NCI-H446 (cell line): ENCODE data around the gene PRG2.
"Not testable (repeated sequence)": the region's sequence is repeated elsewhere in the genome, so short reads cannot be mapped to it uniquely, and the experiment has no call there.

Source experiments
- DNase-seq, 2 experiments: peaks; one replicate each; lab custom pipeline; 2025; lab: John Stamatoyannopoulos, UW

Gene PRG2

DNA sequence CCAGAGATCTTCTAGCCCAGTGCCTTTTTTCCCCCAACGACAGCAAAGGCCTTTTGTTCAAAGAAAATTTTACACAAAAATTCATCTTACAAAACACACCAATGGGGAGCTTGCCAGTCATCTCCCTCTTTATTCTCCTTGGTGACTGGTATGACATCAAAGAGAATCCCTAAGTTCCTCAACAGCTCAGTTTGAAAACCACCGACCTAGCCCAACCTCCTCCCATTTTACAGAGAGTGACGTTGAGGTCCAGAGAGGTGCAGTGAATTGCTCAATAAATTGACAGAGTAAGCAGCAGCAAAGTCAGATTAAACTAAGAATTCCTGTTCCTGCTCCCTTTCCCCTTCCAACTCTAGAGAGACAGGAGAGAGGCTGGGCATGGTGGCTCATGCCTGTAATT lies 28.7 kb upstream of the PRG2 start:
- no peak for DNase-seq

DNA sequence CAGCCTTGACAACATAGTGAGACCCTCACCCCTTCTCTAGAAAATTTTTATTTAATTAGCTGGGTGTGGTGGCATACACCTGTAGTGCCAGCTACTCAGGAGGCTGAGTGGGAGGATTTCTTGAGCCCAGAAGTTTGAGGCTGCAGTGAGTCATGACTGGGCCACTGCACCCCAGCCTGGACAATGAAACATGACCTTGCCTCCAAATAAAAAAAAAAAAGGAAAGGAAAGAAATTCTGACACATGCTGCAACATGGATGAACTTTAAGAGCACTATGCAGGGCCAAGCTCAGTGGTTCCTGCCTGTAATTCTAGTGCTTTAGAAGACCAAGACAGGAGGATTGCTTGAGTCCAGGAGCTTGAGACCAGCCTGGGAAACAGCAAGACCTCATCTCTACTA lies 27.7 kb upstream of the PRG2 start:
- DNase-seq, result no peak

DNA sequence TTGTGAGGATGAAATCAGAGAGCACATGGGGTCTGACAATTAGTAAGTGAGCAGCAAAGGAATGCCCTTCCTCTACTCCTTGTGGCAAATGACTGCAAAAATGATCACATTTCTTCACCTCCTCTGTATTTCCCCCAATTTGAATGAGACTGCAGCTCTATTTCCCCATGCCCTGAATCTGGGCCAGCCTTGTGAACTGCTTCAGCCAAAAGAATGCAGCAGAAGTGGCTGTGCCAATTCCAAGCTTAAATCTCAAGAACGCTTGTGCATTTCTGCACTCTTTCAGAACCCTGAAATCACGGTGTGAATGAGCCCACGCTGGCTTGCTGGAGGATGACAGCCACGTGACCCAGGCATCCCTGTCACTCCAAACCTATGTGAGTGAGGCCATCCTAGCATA lies 26.6 kb upstream of the PRG2 start:
- no peak for DNase-seq

DNA sequence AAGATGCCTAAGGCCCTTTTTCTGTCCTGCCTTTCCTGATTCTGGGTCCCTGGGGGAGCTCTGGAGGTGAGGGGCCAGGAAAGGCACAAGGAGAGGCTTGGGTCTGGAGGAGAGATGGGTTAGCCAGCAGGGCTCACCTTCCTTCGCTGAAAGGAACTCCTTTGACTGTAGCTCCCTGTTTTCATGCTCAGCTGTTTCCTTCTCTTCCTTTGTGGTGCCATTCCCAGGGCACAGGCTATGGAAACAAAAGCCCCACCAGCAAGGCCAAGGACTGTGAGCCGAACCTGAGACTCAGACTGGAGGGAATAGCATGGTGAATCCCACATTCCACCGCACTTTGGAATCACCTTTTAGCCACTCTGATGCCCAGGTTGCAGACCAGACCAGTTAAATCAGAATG lies 26.0 kb upstream of the PRG2 start:
- DNase-seq, result no peak

DNA sequence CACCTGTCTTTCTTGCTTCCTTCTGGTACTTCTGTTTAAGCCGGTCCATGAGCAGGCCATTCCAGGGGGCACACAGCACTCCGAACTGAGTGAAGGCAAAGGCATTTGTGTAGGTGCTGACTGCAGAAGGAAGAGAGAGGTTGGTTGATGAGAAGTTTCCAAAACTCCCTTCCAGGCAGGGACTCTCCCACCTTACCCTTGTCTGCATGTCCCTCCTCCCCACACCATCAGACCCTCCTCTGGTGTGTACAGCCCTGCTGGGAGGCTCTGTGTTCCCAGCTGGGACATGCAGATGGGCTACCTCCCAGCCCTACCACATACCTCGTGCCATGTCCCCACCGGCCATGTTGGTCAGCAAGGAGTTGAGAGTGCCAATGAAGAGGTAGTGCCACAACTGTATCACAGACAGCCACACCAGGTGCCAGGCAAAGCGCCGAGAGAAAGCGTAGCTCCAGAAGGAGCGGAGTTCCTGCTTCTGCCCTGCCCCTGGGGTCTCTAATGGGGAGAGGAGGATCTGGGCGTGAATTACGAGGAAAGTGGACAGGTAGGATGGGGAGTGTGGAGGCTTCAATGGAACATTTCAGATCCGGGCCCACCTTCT lies 24.3 kb upstream of the PRG2 start:
- DNase-seq, result no peak

DNA sequence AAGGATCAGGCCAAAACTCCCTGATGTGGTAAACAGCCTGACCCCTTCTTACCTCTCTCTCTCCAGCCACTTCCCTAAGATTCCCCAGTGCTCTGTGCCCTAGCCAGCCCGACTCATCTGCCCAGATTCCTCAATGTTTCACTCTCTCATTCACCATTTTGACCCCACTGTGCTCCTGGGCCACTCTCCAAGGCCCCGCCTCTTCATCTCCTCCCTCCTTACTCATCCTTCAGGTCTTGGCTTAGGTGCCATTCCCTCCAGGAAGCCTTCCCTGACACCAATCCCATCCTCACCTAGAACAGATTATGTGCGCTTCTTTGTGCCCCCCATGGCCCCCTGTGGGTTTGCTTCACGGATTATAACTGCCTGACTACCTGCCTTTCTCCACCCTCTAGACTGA lies 23.2 kb upstream of the PRG2 start:
- DNase-seq, result no peak

DNA sequence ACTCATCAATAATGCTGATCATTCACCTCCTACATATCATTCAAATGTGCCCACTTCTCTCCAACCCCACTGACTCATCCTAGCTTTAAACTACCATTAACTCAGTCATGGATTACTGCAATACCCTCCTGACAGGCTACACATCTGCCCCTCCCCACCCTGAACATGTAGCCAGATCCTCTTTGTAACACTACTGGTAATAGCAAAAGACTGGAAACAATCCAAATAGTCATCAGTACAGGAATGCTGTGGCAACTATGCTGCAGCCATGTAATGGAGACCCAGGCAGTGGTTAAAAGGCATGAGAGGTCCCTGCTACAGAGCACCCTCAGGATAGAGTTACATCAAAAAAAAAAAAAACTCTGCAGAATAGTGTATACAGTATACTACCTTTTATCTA lies 19.8 kb upstream of the PRG2 start:
- no peak for DNase-seq

DNA sequence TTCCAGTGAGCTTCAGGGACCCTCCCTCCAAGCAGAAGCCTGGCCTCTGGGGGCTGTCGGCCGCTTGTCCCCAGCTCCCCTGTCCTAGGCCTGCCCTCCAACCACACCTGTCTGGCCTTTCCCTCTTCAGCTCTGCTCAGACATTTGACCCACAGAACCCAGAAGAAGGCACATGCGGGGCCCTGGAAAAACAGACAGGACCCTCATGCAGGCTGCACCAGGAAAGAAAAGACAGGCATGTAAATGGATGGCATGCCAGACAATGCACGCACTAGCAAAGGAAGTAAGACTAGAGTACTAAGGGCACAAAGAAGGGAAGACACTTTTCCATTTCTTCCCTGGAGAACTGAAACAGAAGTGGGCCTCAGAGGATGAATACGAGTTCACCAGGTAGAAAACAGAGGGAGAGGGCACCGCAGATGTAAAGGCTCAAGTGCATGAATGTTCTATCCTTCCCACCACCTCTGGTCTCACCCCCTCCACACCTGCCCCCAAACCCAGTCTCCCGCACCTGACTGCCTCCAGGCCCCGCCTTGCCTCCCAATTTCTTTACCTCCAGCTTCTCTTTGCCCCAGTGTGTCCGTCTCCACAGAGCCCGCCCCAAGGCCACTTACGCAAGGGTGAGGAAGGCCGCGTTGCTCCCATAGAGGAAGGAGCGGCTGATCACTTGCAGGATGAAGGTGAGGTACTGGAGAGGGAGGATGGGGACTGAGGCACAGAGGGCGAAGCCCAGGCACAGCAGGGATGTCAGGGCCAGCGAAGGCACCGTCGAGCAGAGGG lies 19.1 kb upstream of the PRG2 start:
- no peak for DNase-seq

DNA sequence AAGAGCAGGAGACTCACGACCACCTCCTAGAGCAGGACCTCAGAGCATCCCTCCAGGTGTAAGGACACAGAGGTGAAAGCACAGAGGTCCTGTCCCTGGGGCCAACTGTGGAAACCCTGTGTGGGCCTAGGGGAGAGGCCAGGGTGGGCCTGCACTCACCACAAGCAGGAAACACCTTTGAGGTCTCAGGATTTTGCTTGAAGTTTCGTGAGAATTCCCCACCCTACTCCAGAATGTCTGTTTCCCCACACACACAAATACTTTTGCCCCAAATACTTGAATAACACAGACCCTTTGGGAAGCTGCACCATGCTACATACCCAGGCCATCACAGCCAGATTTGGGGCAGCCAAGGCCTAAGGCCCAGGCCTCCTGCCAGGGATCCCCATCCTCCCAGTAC lies 18.3 kb upstream of the PRG2 start:
- no peak for DNase-seq

DNA sequence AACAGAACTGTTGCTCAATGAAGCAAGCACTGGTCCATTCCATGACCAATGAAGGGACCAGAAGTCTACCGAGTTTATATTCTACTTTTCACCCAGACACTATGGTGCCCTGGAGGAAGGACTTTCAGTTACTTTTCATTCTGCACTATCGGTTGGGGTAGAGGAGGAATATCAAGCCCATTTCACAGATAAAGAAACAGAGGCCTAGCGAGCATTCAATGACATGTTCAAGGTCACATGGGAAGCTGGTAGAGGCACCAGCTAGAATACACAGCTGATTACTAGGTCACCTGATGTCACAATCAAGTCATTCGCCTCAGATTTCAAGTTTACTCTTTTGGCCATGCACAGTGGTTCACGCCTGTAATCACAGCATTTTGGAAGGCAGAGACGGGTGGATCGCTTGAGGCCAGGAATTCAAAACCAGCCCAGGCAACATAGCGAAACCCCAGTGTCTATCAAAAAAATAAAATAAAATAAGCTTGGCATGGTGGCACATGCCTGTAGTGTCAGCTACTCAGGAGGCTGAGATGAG lies 17.6 kb upstream of the PRG2 start:
- DNase-seq, result no peak

DNA sequence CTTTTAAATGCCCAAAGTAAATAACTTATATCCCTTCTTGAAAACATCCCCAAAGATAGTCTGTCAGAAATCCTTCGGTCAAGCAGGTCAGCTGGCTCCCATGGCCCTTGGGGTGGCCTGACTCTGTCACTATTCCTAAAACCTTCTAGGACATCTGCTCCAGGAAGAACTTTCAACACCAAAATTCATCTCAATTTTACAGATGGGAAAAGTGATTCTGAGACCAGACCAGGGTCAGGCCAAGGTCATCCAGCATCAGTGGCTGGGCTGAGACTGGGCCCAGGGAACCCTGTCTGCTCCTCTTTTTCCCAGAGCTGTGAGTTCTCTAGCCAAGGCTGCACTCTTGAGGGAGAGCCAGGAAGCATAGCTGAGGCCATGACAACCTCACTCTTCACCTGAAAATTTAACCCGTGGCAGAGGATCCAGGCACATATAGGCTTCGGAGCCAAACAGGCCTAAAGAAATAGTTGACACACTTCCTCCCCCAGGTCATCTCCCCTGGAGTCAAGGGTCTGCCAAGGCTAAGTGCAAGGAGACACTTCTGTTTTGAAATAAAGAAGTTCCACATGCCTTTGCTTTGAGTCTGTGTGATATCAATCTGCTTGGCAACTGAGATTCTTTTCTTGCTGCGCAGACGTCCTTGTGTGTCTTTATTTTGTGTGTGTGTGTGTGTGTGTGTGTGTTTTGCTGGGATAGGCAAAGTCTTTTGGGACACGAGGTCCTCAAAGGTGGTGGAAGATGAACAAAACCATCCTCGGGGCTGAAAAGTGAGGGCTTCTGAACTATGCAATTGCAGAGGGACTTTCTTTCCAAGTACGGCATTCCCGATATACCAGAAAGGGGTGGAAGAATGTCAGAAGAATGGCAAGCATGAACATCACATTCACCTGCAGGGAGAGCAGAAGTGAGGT lies 16.8 kb upstream of the PRG2 start:
- no peak for DNase-seq

DNA sequence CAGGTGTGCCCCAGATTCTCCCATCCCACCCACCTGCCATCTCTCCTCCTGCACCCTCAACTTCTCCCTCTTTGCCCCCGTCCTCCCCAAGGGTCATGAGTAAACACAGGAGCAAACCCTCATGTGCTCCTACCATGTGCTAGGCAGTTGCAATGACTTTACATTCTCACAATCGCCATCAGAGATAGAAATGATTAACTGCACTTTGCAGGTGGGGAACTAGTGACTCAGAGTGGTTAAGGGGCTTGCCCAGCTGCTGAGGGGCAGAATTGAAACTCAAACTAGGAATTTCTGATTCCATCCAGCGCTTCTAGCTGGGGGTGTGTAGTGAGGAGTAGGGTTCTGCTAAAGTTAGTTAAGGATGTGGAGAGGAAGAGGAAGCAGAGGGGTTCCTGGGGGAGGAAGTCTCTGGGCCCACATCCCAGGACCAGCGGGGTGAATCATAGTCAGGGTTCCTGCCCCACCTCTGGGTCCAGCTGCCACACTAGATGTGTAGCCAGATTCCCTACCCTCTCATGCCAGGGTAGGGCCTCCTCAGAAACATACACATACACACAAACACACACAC lies 16.0 kb upstream of the PRG2 start:
- DNase-seq, result no peak

DNA sequence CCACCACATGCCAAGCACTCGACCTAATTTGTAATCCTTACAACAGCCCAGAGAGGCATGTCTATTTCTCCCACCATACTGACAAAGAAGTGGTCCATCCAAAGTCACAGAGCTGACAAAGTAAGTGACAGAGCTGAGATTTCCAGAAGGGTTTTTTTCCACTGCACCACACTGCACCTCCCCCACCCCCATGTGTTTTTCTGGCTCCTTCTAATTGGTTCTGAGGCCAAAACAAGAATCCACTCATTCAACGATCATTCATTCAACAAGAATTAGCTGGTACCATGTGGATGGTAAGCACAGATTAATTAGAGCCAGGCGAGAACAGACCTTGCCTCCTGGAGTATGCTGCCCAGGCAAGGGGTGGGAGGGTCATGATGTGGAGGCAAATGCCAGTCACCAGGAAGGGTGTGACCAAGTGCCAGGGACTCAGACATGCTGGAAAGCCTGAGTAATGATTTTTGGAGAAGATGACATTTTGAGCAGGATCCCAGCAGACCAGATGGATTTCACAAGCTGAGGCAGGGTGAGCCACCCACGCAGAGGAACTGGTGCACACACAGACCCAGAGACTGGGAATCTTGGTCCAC lies 14.9 kb upstream of the PRG2 start:
- DNase-seq, result peak in 1 of 2 experiments; percentile 12

DNA sequence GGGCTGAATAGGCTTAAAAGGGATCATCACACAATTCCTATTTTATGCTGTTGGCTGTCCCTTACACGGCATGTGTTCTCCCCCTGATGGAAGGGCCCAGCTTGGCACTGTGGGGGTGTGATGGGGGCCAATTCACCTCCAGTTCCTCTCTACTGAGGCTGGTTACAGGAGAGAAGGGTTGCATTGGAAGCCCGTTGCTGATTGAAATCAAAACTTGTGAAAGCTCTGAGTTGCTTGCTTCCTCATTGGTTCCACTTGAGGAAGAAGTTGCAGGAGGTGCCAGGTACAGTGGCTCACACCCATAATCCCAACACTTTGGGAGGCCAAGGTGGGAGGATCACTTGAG lies 13.3 kb upstream of the PRG2 start:
- DNase-seq, result no peak

DNA sequence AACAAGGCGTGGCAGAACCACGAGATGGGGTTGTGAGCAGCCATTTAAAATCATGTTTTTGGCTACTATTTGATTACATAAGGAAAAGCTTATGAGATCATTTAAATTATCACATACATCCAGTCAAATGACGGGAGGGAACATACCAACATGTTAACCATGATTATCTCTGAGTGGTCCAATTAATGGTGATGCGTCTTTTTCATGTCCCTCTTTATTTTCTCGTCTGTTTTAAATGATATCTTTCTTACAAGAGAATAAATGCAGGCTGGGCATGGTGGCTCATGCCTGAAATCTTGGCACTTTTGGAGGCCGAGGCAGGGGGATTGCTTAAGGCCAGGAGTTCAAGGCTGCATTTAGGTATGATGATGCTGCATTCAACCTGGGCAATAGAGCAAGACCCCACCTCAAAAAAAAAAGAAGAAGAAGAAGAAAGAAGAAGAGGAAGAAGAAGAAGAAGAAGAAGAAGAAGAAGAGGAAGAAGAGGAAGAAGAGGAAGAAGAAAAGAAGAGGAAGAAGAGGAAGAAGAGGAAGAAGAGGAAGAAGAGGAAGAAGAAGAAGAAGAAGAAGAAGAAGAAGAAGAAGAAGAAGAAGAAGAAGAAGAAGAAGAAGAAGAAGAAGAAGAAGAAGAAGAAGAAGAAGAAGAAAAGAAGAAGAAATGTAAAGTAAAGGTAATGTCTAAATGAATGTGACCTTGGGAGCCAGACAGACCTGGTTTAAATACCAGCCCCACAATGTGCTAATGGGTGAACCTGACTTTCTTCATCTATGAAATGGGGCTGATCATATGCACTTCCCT lies 12.8 kb upstream of the PRG2 start:
- not testable (repeated sequence) for DNase-seq

DNA sequence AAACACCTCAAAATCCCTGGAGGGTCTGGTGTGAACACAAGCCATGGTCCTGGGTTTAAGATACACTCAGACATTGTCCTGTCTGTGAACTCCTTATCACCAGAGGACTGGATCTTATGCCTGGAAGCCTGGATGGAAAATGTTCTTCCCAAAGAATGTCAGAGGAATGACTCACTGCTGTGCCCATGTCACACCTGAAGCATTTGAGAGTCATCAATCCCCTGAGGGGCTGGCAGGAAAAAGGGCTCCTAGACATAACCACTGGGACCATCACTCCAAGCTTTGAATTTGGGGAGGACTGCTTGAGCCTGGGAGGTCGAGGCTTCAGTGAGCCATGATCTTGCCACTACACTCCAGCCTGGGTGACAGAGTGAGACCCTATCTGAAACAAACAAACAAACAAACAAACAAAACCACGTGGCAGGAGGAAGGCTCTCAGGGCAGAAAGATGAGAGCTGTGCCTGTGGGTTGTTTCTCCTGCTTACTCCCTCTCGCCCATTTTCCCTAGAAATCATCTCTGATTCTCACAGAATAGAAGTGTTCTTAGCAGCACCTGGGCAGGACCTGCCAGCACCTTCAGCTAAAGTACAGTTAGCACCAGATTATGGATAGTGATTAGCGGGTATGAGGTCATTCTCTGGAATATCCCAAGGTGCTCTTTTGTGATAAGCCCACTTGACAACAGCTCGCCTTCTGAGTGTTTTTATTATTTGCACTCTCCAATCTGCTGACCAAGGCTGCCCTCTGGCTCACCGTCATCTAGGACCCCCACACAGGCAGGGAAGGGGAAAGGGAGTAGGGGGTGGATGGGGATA lies 11.9 kb upstream of the PRG2 start:
- no peak for DNase-seq

DNA sequence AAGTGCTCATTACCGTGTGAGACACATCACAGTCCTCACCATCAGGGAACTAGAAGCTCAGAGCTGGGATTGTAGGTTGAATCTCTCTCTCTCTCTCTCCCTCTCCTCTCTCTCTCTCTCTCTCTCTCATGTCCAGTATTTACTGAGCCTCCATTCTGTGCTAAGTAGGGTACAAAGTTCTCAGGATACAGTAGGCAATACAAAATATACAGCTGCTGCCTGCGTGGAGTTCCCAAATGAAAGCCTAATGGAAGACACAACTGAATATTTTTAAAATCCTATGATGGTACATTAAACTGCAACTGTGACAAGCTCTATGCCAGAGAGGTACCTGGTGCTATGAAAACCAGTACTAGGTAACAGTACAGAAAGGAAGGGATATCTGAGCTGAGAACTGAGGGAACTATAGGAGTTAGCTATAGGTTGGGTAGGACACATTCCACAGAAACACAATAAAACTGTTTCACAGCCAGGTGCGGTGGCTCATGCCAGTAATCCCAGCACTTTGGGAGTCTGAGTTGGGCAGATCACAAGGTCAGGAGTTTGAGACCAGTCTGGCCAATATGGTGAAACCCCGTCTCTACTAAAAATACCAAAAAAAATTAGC lies 9.6 kb upstream of the PRG2 start:
- DNase-seq, result no peak

DNA sequence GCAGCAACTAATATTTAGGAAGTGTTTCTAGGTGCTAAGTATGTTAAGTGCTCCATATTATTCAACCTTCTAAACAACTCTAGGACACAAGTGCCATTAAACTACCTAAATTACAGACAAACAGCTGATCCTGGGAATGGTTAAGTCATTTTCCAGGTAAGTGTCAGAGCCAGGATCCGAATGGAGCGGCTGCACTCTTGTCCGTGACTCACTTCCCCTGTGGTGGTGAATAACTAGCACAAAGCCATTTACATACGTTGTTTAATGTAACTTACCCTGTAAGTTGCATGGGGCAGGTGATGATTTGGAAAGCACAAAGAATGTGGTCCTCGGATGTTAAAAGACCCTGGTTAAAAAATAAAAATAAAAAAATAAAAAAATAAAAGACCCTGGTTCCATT lies 8.8 kb upstream of the PRG2 start:
- DNase-seq, result no peak

DNA sequence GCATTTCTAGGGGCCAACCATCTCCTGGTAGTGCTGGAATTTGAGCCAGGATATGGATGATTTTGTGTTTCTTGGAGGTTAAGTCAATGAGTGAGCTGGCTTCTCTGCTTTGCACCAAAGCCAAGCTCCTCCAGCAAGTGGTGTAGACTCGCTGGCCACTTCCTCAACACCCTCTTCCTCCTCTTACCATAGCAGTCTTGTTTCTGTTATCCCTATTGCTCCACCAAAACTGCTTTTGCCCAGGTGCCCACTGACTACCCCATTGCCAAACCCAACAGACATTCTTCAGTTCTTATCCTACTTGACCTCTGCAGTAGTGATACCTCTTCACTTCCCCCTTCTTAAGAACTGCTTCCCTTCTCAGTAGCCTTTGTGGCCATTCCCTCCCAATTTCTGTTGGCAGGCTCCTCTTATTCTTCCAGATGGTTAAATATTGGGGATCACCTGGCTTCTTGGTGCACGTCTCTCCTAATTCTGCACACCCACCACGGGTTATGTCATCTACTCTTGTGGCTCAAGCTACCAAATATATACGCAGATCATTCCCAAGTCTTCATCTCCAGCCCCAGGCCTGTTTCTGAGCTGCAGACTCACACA lies 7.0 kb upstream of the PRG2 start:
- no peak for DNase-seq

DNA sequence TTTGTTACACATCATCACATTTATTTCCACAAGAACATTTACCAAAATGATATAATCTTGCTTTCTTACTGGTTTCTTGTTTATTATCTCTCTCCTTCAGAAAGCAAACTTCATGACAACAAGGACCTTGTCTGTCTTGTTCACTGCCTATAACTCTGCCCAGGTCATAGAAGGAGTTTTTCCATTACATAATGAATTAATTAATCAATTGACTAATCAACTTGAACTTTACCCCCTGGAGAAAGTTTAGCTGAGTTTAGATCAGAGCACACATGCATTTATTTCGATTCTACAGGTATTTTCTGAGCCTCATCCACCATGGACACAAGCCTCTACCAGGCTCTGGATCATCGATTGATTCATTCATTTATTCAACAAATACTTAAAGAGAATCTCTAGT lies 6.3 kb upstream of the PRG2 start:
- no peak for DNase-seq
